HFFc6 (cell line): Measurements from ENCODE around the gene KCNQ1OT1. TPM values are rescaled to one million over a fixed set of nuclear protein-coding genes. Genes with fewer than 3 reads are reported as not detected.

Experiments used
- DNase-seq: peaks from one replicate; pipeline ENCODE4 v3.0.0-alpha.2; 2018
- H3K27ac Mint-ChIP-seq: 2 replicates; pipeline ENCODE4 v1.8.0; 2020; ENCODE audit warnings: mild to moderate bottlenecking, mixed read lengths
- H3K27me3 Mint-ChIP-seq: 2 replicates; pipeline ENCODE4 v1.8.0; 2021; ENCODE audit warnings: mild to moderate bottlenecking, moderate library complexity, mixed read lengths; ENCODE audit not compliant: insufficient read depth
- H3K36me3 Mint-ChIP-seq: 2 replicates; pipeline ENCODE4 v1.8.0; 2021; ENCODE audit warnings: low read depth, mixed read lengths
- H3K4me1 Mint-ChIP-seq: 2 replicates; pipeline ENCODE4 v1.8.0; 2020; ENCODE audit warnings: low read depth, mixed read lengths
- H3K4me3 Mint-ChIP-seq: 2 replicates; pipeline ENCODE4 v1.8.0; 2020; ENCODE audit warnings: mild to moderate bottlenecking, moderate library complexity, mixed read lengths
- H3K9me3 Mint-ChIP-seq: 2 replicates; pipeline ENCODE4 v1.8.0; 2020; ENCODE audit warnings: mild to moderate bottlenecking, mixed read lengths
- total RNA-seq, 6 experiments: library from RNA; stranded (reverse); fragmentation: NEBNext Ultra II Directional; extraction: Animal tissue kit (Norgen Biotek cat#: 25700); gene quantifications; 2 replicates in 1 of 6; 3 replicates in 5 of 6; pipeline ENCODE4 v1.2.3, GENCODE V29; 2021
- TF ChIP-seq, protein P1 (sequence below): fragments of 200-600 bp; sonication (generic); IDR thresholded peaks from 2 replicates; pipeline ENCODE4 v1.5.0; 2021; ENCODE audit warnings: antibody characterized with exemption, mild to moderate bottlenecking

KCNQ1OT1 gene
- total RNA-seq, 6 experiments from 2014 or later, result 0.41 to 0.76 (median 0.43) TPM

DNA sequence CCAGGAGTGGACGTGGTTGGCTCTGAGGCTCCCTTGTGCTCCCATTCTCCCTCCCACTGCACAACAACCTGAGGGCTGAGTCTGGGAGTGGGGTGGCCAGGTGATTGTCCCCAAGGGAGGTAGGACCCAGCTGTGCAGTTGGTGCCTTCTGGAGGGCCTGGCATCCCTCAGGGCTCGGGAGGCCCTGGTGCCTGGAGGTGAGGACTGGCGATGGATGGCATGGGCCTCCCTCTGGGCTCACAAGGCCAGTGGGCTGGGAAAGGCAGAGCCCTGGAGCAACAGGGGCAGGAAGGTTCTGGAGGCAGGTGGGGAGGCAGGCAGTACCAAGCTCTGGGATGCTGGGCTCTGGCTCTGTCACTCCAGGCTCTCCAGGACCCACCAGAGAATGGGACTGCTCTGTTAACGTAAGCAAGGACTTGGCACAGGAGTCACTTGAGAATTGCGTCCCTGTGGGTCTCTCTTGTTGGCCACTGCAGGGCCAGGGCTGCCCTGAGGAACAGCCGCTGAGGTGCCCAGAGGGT is 114.2 kb downstream of the KCNQ1OT1 start:
- no peak overlapping the region for H3K4me3 Mint-ChIP-seq
- no peak overlapping the region for H3K27ac Mint-ChIP-seq
- H3K27me3 Mint-ChIP-seq, result peaks cover 20% of the 10 kb centered on the region
- TF ChIP-seq, protein P1, sequence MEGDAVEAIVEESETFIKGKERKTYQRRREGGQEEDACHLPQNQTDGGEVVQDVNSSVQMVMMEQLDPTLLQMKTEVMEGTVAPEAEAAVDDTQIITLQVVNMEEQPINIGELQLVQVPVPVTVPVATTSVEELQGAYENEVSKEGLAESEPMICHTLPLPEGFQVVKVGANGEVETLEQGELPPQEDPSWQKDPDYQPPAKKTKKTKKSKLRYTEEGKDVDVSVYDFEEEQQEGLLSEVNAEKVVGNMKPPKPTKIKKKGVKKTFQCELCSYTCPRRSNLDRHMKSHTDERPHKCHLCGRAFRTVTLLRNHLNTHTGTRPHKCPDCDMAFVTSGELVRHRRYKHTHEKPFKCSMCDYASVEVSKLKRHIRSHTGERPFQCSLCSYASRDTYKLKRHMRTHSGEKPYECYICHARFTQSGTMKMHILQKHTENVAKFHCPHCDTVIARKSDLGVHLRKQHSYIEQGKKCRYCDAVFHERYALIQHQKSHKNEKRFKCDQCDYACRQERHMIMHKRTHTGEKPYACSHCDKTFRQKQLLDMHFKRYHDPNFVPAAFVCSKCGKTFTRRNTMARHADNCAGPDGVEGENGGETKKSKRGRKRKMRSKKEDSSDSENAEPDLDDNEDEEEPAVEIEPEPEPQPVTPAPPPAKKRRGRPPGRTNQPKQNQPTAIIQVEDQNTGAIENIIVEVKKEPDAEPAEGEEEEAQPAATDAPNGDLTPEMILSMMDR, result no peak
- no peak for DNase-seq
- no peaks in the 10 kb centered on the region for H3K36me3 Mint-ChIP-seq
- no peaks in the 10 kb centered on the region for H3K9me3 Mint-ChIP-seq
- H3K4me1 Mint-ChIP-seq, result no peaks in the 10 kb centered on the region

DNA sequence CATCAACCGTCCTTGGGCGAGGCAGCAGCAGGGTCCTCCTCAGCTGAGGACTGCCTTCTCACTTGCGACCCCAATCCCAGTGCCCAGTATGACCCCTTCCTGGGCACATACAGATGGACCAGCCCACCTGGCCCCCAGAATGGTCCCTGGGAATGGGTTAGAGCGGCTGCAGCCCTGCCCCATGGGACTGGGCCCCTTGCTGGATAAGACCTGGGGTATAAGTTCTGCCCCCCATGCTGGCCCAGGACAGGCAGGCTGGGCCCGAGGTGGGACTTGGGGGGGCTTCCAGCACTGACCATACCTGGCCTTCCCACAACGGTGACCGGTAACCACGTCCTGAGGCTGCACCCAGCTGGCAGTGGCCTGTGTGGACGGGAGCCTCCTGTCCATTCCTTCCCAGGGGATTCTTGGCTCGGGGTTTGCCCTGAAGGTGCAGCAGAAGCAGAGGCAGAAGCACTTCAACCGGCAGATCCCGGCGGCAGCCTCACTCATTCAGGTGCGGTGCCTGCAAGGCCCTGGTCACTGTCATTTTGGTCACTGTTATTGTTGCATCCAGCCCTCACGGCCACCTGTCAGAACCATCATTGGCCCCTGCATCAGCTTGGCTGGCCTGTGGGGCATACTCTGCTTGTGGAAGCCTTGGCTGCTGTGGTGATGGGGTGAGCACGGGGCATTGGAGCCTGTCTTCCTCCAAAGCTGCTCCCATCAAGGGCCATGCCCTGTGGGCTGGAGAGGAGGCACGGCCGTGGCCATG is 114.8 kb downstream of the KCNQ1OT1 start:
- no peak for DNase-seq
- Mint-ChIP-seq H3K27me3 (peaks cover 16% of the 10 kb centered on the region), H3K36me3 (no peaks in the 10 kb centered on the region), H3K4me3 (no peak overlapping the region), H3K27ac (no peak overlapping the region), H3K4me1 (no peaks in the 10 kb centered on the region), H3K9me3 (no peaks in the 10 kb centered on the region)
- TF ChIP-seq, protein P1, result no peak

DNA sequence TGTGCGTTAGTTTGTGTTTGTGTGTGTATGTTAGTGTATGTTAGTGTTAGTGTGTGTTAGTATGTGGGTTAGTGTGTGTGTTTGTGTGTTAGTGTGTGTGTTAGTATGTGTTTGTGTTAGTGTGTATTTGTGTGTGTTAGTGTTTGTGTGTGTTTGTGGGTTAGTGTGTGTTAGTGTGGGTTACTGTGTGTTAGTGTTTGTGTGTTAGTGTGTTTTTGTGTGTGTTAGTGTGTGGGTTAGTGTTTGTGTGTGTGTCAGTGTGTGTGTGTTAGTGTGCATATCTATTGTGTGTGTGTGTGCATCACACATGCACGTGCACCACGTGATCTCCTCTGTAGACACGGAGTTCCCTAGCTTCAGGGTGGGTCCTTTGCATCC is 115.4 kb downstream of the KCNQ1OT1 start:
- no peak overlapping the region for H3K4me3 Mint-ChIP-seq
- DNase-seq, result no peak
- no peaks in the 10 kb centered on the region for H3K9me3 Mint-ChIP-seq
- no peaks in the 10 kb centered on the region for H3K36me3 Mint-ChIP-seq
- peaks cover 16% of the 10 kb centered on the region for H3K27me3 Mint-ChIP-seq
- TF ChIP-seq, protein P1, result no peak
- no peak overlapping the region for H3K27ac Mint-ChIP-seq
- H3K4me1 Mint-ChIP-seq, result no peaks in the 10 kb centered on the region

GRCh38 chr11:2583605-2583958 is 116.2 kb downstream of the KCNQ1OT1 start:
- Mint-ChIP-seq H3K4me3 (no peak overlapping the region), H3K36me3 (no peaks in the 10 kb centered on the region), H3K27ac (no peak overlapping the region), H3K27me3 (peaks cover 13% of the 10 kb centered on the region), H3K4me1 (no peaks in the 10 kb centered on the region), H3K9me3 (no peaks in the 10 kb centered on the region)
- DNase-seq, result no peak
- TF ChIP-seq, protein P1, result no peak

GRCh38 chr11:2582946-2583604 is 116.7 kb downstream of the KCNQ1OT1 start:
- Mint-ChIP-seq H3K9me3 (no peaks in the 10 kb centered on the region), H3K4me1 (no peaks in the 10 kb centered on the region), H3K27me3 (peaks cover 9% of the 10 kb centered on the region), H3K4me3 (no peak overlapping the region), H3K36me3 (no peaks in the 10 kb centered on the region), H3K27ac (no peak overlapping the region)
- TF ChIP-seq, protein P1, result no peak
- DNase-seq, result no peak
